ENCODE results near the gene PLD2.

DNA sequence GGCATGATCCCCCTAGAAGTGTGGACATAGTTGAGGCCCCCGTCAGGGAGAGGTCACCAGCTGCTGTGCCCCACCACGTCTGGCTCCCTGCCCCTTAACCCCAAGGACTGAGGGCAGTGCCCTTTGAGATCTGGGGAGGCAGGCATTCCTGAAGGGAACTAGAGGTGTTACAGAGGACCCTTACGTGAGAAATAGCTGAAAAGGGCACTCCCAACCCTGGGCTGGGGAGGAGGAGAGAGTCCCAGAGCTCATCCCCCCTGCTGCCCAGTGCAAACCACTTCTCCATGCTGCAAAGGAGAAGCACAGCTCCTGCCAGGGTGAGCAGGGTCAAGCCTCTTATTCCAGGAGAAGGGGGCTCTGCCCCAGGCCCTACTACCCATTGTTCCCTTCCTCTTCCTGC, 15.9 kb downstream of the PLD2 start:
- TF ChIP-seq POLR2AphosphoS5 (IDR thresholded peaks at IDR 0.05; ENCODE audit: low read depth, low read length) (no peak), POLR2A (IDR thresholded peaks at IDR 0.05; ENCODE audit: low read depth, low read length) (no peak), SPI1 (IDR thresholded peaks at IDR 0.05; ENCODE audit: low read depth, low read length) (no peak)
